PC-9 (cell line): ENCODE data around the gene RALGAPA2.

Experiments used
- EZH2 ChIP-seq: fragments of 200-600 bp; sonication (generic); IDR thresholded peaks from 2 replicates; pipeline ENCODE4 v1.8.0; 2017; ENCODE audit warnings: antibody characterized with exemption, low read depth
- TF ChIP-seq, protein P1 (sequence below): fragments of 200-600 bp; sonication (generic); conservative IDR thresholded peaks from 2 replicates; pipeline ENCODE4 v1.6.1; 2017; ENCODE audit warnings: mixed run types, antibody characterized with exemption, mild to moderate bottlenecking, moderate library complexity

DNA sequence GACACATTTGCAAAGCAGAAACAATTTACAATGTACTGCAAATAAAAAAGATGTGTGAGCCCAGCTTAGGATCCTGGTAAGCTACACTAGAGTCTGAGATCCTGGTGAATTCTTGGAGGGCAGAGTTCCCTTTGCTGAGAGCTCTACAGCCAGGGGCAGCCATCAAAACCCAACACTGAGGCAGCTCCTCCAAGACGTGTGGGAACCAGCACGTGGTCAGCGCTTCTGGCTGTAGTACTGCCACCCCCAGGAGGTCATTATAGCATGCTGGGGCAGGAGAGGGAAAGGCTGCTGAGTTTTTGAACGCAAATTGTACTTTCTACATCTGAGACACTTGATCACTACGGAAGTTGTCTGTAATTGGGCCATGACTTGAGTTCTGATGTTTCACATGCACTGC, 213.0 kb downstream of the RALGAPA2 start:
- TF ChIP-seq, protein P1, sequence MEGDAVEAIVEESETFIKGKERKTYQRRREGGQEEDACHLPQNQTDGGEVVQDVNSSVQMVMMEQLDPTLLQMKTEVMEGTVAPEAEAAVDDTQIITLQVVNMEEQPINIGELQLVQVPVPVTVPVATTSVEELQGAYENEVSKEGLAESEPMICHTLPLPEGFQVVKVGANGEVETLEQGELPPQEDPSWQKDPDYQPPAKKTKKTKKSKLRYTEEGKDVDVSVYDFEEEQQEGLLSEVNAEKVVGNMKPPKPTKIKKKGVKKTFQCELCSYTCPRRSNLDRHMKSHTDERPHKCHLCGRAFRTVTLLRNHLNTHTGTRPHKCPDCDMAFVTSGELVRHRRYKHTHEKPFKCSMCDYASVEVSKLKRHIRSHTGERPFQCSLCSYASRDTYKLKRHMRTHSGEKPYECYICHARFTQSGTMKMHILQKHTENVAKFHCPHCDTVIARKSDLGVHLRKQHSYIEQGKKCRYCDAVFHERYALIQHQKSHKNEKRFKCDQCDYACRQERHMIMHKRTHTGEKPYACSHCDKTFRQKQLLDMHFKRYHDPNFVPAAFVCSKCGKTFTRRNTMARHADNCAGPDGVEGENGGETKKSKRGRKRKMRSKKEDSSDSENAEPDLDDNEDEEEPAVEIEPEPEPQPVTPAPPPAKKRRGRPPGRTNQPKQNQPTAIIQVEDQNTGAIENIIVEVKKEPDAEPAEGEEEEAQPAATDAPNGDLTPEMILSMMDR: no peak
- TF ChIP-seq EZH2: no peak
